A549 (cell line): Measurements from ENCODE around the gene ATN1.

Experiments used
- BCL3 ChIP-seq: fragments of >200 bp; sonication (Bioruptor Twin); formaldehyde crosslinking; IDR thresholded peaks from 3 replicates; pipeline ENCODE4 v1.6.1; 2016
- GATA3 ChIP-seq: IDR thresholded peaks from 2 replicates; pipeline ENCODE4 v1.6.1; 2012; ENCODE audit warnings: borderline replicate concordance
- HMGXB4 ChIP-seq: fragments of 250-450 bp; sonication (Bioruptor Pico); IDR thresholded peaks from 2 replicates; pipeline ENCODE4 v1.5.0; 2021; ENCODE audit warnings: mild to moderate bottlenecking, moderate library complexity, borderline replicate concordance
- MAFK ChIP-seq: fragments of 450-650 bp; IDR thresholded peaks from 2 replicates; pipeline ENCODE4 v1.6.1; 2014; ENCODE audit not compliant: partially characterized antibody
- POLR2A ChIP-seq: IDR thresholded peaks from 2 replicates; pipeline ENCODE4 v1.6.1; 2012; ENCODE audit warnings: mild to moderate bottlenecking, low read length
- RCOR1 ChIP-seq: fragments of 150-350 bp; IDR thresholded peaks from 2 replicates; pipeline ENCODE4 v1.6.1; 2014; ENCODE audit warnings: antibody characterized with exemption, low read length, low read depth
- TP53 ChIP-seq: fragments of 250-450 bp; sonication (Bioruptor Pico); IDR thresholded peaks from 2 replicates; pipeline ENCODE4 v1.5.0; 2021; ENCODE audit warnings: mild to moderate bottlenecking, moderate library complexity
- ZC3H11A ChIP-seq: fragments of 450-650 bp; IDR thresholded peaks from 2 replicates; pipeline ENCODE4 v1.6.1; 2014; ENCODE audit warnings: antibody characterized with exemption, mild to moderate bottlenecking
- ZSCAN20 ChIP-seq: fragments of 250-450 bp; sonication (Bioruptor Pico); IDR thresholded peaks from 2 replicates; pipeline ENCODE4 v1.8.0; 2022; ENCODE audit warnings: mild to moderate bottlenecking, moderate library complexity
- TF ChIP-seq, protein P1 (sequence below): IDR thresholded peaks from 2 replicates; pipeline ENCODE4 v1.6.1; 2012
- TF ChIP-seq, protein P2 (sequence below): fragments of 200-600 bp; sonication (generic); IDR thresholded peaks from 2 replicates; pipeline ENCODE4 v1.6.1; 2016; ENCODE audit warnings: antibody characterized with exemption, mild to moderate bottlenecking, moderate library complexity
- TF ChIP-seq, protein P3 (sequence below): fragments of >200 bp; sonication (Bioruptor Twin); formaldehyde crosslinking; IDR thresholded peaks from 3 replicates; pipeline ENCODE4 v1.5.1; 2016

- TF ChIP-seq MAFK: no peak
- TF ChIP-seq TP53 (CRISPR knock-in tag): no peak
- no peak for TF ChIP-seq BCL3
- no peak for TF ChIP-seq RCOR1
- TF ChIP-seq, protein P1, sequence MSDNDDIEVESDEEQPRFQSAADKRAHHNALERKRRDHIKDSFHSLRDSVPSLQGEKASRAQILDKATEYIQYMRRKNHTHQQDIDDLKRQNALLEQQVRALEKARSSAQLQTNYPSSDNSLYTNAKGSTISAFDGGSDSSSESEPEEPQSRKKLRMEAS: no peak
- TF ChIP-seq, protein P2, sequence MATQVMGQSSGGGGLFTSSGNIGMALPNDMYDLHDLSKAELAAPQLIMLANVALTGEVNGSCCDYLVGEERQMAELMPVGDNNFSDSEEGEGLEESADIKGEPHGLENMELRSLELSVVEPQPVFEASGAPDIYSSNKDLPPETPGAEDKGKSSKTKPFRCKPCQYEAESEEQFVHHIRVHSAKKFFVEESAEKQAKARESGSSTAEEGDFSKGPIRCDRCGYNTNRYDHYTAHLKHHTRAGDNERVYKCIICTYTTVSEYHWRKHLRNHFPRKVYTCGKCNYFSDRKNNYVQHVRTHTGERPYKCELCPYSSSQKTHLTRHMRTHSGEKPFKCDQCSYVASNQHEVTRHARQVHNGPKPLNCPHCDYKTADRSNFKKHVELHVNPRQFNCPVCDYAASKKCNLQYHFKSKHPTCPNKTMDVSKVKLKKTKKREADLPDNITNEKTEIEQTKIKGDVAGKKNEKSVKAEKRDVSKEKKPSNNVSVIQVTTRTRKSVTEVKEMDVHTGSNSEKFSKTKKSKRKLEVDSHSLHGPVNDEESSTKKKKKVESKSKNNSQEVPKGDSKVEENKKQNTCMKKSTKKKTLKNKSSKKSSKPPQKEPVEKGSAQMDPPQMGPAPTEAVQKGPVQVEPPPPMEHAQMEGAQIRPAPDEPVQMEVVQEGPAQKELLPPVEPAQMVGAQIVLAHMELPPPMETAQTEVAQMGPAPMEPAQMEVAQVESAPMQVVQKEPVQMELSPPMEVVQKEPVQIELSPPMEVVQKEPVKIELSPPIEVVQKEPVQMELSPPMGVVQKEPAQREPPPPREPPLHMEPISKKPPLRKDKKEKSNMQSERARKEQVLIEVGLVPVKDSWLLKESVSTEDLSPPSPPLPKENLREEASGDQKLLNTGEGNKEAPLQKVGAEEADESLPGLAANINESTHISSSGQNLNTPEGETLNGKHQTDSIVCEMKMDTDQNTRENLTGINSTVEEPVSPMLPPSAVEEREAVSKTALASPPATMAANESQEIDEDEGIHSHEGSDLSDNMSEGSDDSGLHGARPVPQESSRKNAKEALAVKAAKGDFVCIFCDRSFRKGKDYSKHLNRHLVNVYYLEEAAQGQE: no peak
- TF ChIP-seq, protein P3, sequence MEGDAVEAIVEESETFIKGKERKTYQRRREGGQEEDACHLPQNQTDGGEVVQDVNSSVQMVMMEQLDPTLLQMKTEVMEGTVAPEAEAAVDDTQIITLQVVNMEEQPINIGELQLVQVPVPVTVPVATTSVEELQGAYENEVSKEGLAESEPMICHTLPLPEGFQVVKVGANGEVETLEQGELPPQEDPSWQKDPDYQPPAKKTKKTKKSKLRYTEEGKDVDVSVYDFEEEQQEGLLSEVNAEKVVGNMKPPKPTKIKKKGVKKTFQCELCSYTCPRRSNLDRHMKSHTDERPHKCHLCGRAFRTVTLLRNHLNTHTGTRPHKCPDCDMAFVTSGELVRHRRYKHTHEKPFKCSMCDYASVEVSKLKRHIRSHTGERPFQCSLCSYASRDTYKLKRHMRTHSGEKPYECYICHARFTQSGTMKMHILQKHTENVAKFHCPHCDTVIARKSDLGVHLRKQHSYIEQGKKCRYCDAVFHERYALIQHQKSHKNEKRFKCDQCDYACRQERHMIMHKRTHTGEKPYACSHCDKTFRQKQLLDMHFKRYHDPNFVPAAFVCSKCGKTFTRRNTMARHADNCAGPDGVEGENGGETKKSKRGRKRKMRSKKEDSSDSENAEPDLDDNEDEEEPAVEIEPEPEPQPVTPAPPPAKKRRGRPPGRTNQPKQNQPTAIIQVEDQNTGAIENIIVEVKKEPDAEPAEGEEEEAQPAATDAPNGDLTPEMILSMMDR: no peak; the same call in 2 of the 3 replicates
- no peak for TF ChIP-seq POLR2A
- TF ChIP-seq ZC3H11A: no peak
- TF ChIP-seq GATA3: no peak
- TF ChIP-seq ZSCAN20 (CRISPR knock-in tag): no peak
- TF ChIP-seq HMGXB4 (CRISPR knock-in tag): no peak
Observed at GRCh38 chr12:6960593-6961277, 33.0 kb downstream of the ATN1 start.
